A673 (cell line): ENCODE results near the gene TMSB4X. TPM values are rescaled to one million over a fixed set of nuclear protein-coding genes. Genes with fewer than 3 reads are reported as not detected.

Source experiments
- BruUV-seq: library from RNA; stranded (reverse); fragments of 400-500 nt; replicated peaks from 2 replicates; lab custom pipeline; 2021; lab: Mats Ljungman, UMichigan
- CTCF ChIA-PET: fragments of 300-600 bp; sonication (Branson Sonifier 250); formaldehyde crosslinking; loops from one replicate; lab custom pipeline; 2022; ENCODE audit warnings: antibody characterized with exemption; lab: Charles Lee
- POLR2A ChIA-PET: fragments of 300-600 bp; sonication (Branson Sonifier 250); formaldehyde crosslinking; loops from one replicate; lab custom pipeline; 2022; ENCODE audit warnings: antibody characterized with exemption; ENCODE audit not compliant: low non-redundant PET; lab: Charles Lee
- DNase-seq: peaks from one replicate; pipeline ENCODE4 v3.0.0-alpha.2; 2015; ENCODE audit warnings: low spot score
- H3K27ac ChIP-seq: fragments of 200-600 bp; sonication (generic); 2 replicates; pipeline ENCODE4 v1.5.1; 2016; ENCODE audit warnings: mixed run types, low read depth, mild to moderate bottlenecking, mixed read lengths, antibody characterized with exemption, low read length; ENCODE audit not compliant: poor library complexity, severe bottlenecking
- H3K27me3 ChIP-seq: fragments of 200-600 bp; sonication (generic); replicated peaks from 2 replicates; pipeline ENCODE4 v1.6.1; 2017; ENCODE audit warnings: mixed run types, low read depth, mild to moderate bottlenecking, mixed read lengths, antibody characterized with exemption, low read length; ENCODE audit not compliant: insufficient read depth, poor library complexity
- H3K36me3 ChIP-seq: fragments of 200-600 bp; sonication (generic); 2 replicates; pipeline ENCODE4 v1.6.1; 2016; ENCODE audit warnings: mixed run types, mild to moderate bottlenecking, mixed read lengths, antibody characterized with exemption, low read length; ENCODE audit not compliant: insufficient read depth, poor library complexity, severe bottlenecking
- H3K4me1 ChIP-seq: fragments of 200-600 bp; sonication (generic); 2 replicates; pipeline ENCODE4 v1.6.1; 2017; ENCODE audit warnings: mixed run types, mild to moderate bottlenecking, mixed read lengths, antibody characterized with exemption, low read length; ENCODE audit not compliant: insufficient read depth, poor library complexity, severe bottlenecking
- H3K4me3 ChIP-seq: fragments of 200-600 bp; sonication (generic); 2 replicates; pipeline ENCODE4 v1.5.1; 2016; ENCODE audit warnings: low read depth, mixed run types, mild to moderate bottlenecking, mixed read lengths, low read length; ENCODE audit not compliant: poor library complexity, severe bottlenecking
- H3K9me3 ChIP-seq: fragments of 200-600 bp; sonication (generic); 2 replicates; pipeline ENCODE4 v1.6.1; 2016; ENCODE audit warnings: mixed run types, low read depth, mild to moderate bottlenecking, mixed read lengths, antibody characterized with exemption, low read length; ENCODE audit not compliant: poor library complexity, severe bottlenecking
- EZH2 ChIP-seq: fragments of 200-600 bp; sonication (generic); IDR thresholded peaks from 2 replicates; pipeline ENCODE4 v1.6.1; 2017; ENCODE audit warnings: borderline replicate concordance, low read depth, mild to moderate bottlenecking, mixed read lengths, antibody characterized with exemption, low read length; ENCODE audit not compliant: poor library complexity, severe bottlenecking
- intact Hi-C: fragments of 100-400 bp; cut with micrococcal nuclease; formaldehyde crosslinking; loops from one replicate; pipeline ENCODE4 v1.10.0; 2022; ENCODE audit not compliant: unreplicated experiment
- total RNA-seq: library from RNA; stranded (reverse); gene quantifications from 2 replicates; pipeline ENCODE4 v1.2.3, GENCODE V29; 2021
- TF ChIP-seq, protein P1 (sequence below): fragments of 300-800, 200-600 bp; sonication (generic); conservative IDR thresholded peaks from 2 replicates; pipeline ENCODE4 v1.5.1; 2017; ENCODE audit warnings: low read depth, mild to moderate bottlenecking, antibody characterized with exemption, low read length, moderate library complexity, mixed read lengths

TMSB4X gene
- total RNA-seq, 1 experiment from 2014 or later: 1,093 TPM

DNA sequence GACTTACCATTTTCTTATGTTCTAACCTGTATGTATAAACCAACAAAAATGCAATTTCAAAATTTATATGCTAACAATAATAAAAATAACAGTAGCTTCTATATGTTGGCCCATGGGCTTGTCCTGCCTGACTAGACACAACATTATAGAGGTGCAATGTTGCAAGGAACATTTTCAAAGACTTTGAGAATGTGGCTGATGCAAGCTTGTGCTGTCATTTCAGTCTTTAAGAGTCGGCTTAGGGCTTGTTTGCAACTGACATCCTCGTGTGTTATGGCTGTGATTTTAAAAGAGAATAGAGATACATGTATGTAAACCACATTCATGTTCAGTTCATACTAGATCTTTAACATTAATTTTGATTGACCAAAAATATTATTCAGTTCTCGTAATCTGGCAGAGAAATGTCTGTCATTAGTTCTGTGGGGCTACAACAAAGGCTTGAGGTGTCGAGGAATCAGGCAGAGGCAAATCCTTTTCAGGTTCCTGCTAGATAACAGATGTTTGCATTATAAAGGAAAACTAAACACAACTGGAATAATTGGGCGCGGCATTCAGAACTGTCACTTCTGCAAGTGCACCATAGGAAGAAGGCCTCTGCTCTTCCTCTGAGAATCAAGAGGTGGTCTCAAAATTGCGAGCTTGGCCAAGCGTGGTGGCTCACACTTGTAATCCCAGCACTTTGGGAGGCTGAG, 13.1 kb downstream of the TMSB4X start:
- CTCF ChIA-PET: no interaction called here
- H3K27ac ChIP-seq: no peak overlapping the region
- no peaks in the 10 kb centered on the region for H3K9me3 ChIP-seq
- BruUV-seq: no TSS peak
- no peaks in the 10 kb centered on the region for H3K27me3 ChIP-seq
- intact Hi-C loops: no loop called here
- H3K36me3 ChIP-seq: no peaks in the 10 kb centered on the region
- no peak for TF ChIP-seq EZH2
- TF ChIP-seq, protein P1, sequence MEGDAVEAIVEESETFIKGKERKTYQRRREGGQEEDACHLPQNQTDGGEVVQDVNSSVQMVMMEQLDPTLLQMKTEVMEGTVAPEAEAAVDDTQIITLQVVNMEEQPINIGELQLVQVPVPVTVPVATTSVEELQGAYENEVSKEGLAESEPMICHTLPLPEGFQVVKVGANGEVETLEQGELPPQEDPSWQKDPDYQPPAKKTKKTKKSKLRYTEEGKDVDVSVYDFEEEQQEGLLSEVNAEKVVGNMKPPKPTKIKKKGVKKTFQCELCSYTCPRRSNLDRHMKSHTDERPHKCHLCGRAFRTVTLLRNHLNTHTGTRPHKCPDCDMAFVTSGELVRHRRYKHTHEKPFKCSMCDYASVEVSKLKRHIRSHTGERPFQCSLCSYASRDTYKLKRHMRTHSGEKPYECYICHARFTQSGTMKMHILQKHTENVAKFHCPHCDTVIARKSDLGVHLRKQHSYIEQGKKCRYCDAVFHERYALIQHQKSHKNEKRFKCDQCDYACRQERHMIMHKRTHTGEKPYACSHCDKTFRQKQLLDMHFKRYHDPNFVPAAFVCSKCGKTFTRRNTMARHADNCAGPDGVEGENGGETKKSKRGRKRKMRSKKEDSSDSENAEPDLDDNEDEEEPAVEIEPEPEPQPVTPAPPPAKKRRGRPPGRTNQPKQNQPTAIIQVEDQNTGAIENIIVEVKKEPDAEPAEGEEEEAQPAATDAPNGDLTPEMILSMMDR: no peak
- no peaks in the 10 kb centered on the region for H3K4me1 ChIP-seq
- no peak overlapping the region for H3K4me3 ChIP-seq
- POLR2A ChIA-PET: interaction anchor here (0.6 kb wide), 1 partner anchor 353 kb away, joined by 6 read pairs; no protein-coding TSS in a partner anchor
- DNase-seq: no peak

DNA sequence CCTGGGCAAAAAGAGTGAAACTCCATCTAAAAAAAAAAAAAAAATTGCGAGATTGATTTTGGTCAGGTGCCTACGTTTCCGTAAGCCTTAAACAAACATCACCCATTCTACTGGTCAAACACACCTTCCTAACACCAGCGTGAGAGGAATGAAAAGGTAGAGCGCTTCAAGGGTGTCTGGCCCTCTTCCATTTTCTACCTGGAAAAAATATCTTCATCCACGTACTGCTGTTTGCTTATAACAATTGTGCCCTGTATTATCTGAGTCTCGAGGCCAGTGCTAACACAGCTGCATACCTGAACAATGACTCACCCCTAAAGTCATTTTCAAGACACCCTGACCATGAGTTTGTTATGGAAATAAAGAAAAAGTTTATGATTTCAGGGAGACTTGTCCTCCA, 13.9 kb downstream of the TMSB4X start:
- POLR2A ChIA-PET: no interaction called here
- CTCF ChIA-PET: no interaction called here
- BruUV-seq: no TSS peak
- intact Hi-C loops: no loop called here
- Histone ChIP-seq H3K36me3 (no peaks in the 10 kb centered on the region), H3K9me3 (no peaks in the 10 kb centered on the region), H3K4me1 (no peaks in the 10 kb centered on the region), H3K27ac (no peak overlapping the region), H3K4me3 (no peak overlapping the region), H3K27me3 (no peaks in the 10 kb centered on the region)
- no peak for DNase-seq
- no peak for TF ChIP-seq EZH2
- TF ChIP-seq, protein P1: no peak

DNA sequence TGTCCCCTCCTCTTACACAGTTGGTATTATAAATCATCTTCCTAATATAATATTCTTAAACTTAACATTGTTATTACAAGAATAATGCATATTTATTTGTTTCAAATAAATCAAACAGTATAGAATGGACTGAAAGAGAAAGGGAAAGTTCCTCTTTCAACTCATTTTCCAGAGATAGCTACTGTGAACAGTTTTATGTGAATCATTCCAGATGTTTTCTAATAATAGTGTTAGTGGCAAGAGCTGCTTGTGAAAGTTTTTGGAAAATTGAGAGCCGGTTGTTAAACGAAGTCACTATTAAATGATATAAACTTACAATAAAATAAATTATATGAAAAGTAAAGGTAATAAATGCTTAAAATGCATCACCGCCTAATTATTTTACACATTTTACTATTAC, 14.6 kb downstream of the TMSB4X start:
- no peaks in the 10 kb centered on the region for H3K4me1 ChIP-seq
- H3K4me3 ChIP-seq: no peak overlapping the region
- no peaks in the 10 kb centered on the region for H3K9me3 ChIP-seq
- POLR2A ChIA-PET: no interaction called here
- CTCF ChIA-PET: no interaction called here
- no peak overlapping the region for H3K27ac ChIP-seq
- intact Hi-C loops: no loop called here
- DNase-seq: no peak
- TF ChIP-seq EZH2: no peak
- TF ChIP-seq, protein P1: no peak
- no peaks in the 10 kb centered on the region for H3K27me3 ChIP-seq
- no TSS peak for BruUV-seq
- no peaks in the 10 kb centered on the region for H3K36me3 ChIP-seq
